GM11168 (cell line): ENCODE results near the gene EXOC4.

Experiments
- in situ Hi-C: fragments of 300-500 bp; cut with MboI; formaldehyde crosslinking; loops from one replicate; pipeline ENCODE4 v1.12.0; 2022; ENCODE audit warnings: low sequenced_read_pairs; ENCODE audit not compliant: unreplicated experiment

EXOC4 gene

DNA sequence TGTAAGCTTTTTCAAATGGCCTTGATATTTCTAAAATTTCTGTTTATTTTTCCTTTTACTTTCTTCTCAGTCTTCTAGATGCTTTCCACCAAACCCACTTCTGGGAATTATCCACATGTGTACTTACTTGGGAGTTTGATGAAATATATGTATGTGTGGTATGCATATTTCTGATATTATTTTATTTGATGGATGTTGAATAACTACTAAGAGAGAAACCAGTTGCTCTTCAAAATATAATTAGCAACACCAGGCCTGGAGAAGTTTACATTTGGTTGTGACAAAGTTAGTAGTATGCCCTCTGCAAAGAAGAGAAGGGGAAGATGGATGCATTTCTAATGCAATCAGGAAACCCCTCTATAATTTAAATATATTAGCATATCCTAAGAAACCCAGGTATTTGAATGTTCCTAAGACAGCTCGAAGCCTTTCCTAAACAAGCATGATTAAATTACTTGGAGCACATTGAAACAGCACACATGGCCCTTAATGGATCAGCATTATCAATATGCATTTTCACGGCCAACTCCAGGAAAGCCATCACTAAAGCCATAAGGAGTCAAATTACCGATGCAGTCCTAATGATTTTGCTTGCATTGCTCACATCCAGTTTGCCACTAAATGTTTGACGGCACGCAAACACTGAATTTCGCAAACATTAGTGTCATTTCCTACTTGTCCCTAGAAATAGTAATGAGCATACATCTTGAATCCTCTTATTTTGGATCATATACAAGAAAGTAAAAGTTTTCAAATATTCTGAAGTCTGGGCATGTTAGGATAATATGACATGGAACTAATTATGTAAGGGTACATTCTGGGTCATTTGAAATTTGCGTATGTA lies 393.8 kb downstream of the EXOC4 start:
- in situ Hi-C loops, result no loop called here

DNA sequence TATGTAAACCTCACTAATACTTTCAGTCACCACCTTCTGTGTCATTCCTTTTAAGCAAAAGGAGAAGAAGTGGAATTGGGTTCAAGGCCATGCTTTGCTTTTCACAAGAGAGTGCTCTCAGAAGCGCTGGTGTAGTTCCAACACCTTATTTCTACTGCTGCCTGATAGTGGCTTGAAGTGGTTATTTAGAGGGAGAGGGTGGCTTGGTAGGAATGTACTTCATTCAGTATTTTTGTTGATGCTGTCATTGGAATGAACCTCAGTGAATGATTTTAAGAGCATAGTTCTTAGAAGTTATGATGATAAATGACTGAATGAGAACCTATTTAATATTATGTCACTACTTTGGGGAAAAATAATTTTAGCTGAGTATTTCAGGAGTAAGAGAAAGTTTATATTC lies 396.7 kb downstream of the EXOC4 start:
- in situ Hi-C loops, result no loop called here

DNA sequence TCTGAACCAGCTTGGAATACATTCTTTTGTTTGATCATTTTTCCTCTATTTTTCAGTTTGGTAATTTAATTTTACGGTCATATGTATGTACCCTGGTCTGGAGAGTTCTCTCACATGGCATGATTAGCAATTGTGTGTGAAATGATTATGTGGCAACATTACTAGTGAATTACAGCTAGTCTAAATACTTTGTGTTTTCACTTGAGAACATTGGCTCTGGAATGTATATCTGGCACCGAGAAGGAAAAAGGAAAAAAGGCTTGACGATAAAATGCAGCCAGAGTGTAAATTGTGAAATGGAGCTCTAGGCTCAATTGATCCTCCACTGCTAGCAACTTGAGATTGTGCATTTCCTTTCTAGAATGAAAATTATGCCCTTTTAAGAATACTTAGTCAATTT lies 397.2 kb downstream of the EXOC4 start:
- in situ Hi-C loops, result no loop called here

DNA sequence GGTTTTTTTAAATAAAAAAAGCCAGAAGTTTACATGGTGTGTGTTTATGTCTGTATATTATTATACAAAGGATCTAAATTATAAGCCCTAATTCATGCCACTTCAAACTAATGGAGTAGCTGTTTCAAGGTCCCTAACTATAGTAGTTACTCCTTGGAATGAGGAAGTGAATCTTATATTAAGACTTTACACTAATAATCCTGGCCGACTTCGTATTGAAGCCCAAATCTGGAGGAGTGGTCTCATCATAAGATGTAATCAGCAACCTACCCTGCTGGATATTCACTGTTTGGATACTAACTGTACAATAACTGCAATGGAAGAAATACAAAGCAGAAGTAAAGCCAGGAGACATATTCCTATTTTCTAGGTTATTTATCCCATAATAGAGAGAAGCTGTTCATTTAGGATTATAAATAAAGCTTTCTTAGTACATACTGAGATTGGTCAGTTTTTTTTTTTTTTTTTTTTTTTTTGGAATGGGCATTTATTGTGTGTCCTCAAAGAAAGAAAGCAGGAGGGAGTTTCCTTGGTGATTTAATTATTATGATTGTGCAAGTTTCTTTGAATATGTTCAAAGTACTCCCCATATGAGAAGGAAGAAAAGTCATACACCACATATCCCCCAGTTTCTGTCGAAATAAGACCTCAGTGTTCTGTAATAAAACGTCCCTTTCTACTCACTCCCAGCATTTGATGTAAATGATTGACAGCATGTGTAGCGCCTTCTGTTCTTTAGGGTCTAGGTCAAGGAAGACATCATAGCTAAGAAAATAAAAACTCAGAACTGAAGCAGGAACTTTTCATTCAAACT lies 397.8 kb downstream of the EXOC4 start:
- in situ Hi-C loops, result no loop called here

DNA sequence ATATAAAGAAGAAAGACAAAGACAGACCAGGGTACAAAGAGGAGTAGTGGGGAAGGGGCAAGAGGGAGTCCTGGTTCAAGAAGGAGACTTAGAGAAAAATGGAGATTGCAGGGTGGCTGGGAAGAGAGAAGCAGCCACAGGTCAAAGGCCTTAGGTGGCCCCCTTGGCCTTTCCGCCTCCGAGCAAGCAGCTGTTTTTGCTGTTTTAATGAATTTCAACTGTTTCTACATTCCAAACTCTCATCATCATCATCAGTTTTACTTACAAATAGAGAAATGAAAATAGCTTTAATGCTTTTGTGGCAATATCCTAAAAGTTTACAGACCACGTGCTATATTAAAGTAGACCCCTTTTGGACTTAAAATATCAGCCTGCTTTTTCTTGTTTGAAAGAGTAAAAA lies 399.7 kb downstream of the EXOC4 start:
- in situ Hi-C loops, result no loop called here

DNA sequence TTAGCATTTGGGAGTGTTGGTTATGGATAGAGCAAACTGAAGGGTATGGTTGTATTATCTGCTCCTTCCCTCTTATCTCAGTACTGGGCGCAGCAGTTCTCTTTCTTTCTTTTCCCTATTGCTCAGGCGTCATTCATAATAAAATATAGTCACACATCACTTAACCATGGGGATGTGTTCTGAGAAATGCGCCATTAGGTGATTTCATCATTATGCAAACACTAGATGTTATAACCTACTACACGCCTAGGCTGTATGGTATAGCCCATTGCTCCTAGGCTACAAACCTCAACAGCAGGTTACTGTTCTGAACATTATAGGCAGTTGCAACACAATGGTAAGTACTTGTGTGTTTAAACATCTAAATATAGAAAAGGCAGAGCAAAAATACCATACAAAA lies 401.7 kb downstream of the EXOC4 start:
- in situ Hi-C loops, result no loop called here

DNA sequence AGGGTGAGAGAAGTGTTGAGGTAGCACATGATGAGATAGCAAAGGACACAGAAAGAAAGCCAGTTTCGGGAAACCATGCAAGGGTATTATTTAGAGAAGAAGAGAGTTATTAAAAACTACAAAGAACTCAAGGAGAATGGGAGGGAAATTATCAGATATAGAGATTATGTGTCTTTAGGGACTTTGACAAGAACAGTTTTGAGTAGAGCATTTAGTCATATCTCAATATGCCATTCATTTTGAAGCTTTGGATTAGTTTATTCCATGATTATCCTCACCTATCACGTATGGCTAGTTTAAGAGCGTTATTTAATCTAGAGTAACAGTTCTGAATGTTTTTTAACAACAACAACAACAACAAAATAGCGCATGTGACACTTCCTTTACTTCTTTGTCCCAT lies 409.4 kb downstream of the EXOC4 start:
- in situ Hi-C loops, result no loop called here

DNA sequence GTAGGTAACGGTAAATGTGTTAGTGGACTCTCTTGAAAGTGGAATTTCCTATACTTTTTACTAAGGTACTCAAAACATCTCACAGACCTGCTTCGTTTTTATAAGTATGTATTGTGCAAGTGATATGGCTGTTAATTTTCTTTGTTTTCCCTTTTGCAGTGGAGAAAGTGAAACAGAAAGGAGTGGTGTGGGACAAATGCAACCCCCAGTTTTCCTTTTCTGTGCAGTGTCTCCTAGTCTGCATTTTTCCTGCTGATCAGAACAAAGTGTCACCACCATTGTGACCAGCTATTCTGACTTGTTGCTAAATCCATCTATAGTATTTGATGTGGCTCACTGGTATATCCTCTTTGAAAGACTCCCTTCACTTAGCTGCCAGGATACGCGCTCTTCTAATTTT lies 410.0 kb downstream of the EXOC4 start:
- in situ Hi-C loops, result no loop called here

DNA sequence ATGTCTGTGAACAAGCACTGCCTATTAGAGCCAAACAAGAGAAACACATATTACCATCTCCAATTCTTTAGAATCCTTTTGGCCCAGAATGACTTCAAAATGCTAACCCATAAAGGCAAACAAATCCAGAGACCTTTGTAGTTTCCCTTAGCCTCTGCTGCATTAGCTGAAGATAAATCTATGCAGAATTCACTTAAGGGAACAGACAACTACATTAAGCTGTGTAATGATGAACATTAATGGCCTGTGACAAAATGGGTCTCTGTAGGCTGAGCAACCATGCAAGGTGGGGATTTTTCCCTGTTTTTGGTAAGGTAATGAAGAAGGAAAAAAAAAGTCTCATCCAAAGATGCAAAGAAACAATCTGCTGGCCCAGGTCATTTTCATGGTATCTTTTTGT lies 411.6 kb downstream of the EXOC4 start:
- in situ Hi-C loops, result no loop called here

DNA sequence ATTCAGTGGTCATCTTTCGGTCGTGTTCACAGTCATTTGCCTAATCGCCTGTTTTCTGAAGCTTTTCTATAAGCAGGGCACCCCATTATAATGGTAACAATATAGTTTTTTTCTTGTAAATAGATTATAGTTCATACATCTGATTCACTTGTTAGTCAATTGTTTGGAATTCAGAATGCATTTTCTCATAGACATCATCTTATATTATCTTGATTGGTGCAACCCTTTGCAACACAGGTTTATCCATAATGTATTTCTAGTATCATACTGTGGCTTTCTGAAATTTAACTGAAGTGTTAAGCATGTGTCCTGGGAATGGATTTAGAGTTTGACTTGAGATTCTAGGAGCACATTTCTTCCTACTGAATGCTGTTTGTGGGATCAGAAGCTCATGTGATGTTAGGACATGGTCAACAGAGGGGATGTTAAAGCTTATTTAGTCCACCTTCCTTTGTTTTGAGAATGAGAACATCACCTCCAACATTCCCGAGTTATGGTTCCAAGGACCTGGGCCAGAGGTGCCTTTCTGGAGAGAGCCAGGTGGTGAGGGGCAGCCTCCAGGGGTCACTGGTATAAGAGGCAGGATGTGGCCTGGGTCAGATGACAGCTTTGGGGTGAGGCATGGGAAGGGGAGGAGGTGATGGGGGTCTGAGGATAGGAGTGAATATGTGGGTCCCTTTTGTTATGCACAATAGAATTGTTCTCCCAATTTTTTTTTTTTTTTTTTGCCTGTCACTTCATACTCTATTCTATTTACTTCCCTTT lies 415.6 kb downstream of the EXOC4 start:
- in situ Hi-C loops, result no loop called here

DNA sequence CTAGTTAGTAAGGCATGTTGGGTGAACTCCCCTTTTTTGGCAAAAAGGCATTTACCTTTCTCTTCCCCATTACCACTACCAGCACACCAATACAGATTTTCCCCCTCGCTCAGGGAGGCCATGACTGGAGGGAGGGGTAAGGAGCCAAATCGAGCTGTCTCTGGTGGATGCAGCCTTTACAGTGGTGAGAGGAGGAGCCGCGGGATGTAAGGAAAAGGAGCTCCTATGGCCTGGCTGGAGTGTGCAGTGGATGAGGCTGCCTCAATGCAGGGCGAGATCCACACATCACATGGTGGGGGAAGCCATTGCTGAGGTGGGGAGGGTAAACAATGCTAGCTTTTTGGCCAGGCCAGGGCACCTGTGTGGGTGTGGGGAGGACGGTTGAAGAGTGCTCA lies 416.2 kb downstream of the EXOC4 start:
- in situ Hi-C loops, result no loop called here

DNA sequence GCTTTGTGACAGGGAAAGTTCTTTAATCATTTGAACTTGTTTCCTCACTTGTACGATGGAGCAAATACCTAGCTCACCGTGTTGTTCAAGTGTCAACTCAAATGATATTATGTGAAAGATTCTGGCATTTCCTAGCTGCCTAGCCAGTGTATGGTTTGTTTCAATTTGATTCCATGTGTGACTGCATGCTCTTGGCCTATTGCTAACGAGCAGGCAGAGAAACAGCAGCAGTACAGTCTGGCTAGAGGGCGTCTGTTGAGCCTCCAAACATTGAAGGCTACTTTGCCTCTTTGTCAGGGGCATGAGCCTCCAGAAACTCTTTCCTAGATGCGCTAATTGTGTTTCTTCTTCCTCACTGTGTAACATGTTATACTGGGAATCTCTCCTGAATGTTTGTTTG lies 417.4 kb downstream of the EXOC4 start:
- in situ Hi-C loops, result no loop called here

DNA sequence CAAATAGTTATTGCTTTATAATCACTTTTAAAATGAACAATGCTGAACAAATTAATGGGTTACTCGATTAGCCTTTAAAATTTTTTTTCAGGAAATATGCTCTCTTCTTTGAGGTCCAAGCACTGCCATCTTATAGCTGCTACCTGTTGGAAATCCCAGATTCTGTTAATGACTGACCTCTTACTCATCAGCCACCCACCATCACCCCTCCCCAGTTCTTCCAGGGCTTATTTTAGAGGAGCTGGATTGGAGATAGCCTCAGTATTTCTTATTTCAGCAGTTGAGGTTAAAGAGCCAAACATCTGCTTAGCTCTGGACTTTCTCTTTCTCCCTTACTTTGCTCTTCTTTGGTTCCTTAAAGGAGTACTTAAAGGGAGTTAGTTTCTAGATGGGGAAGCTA lies 420.0 kb downstream of the EXOC4 start:
- in situ Hi-C loops, result no loop called here

DNA sequence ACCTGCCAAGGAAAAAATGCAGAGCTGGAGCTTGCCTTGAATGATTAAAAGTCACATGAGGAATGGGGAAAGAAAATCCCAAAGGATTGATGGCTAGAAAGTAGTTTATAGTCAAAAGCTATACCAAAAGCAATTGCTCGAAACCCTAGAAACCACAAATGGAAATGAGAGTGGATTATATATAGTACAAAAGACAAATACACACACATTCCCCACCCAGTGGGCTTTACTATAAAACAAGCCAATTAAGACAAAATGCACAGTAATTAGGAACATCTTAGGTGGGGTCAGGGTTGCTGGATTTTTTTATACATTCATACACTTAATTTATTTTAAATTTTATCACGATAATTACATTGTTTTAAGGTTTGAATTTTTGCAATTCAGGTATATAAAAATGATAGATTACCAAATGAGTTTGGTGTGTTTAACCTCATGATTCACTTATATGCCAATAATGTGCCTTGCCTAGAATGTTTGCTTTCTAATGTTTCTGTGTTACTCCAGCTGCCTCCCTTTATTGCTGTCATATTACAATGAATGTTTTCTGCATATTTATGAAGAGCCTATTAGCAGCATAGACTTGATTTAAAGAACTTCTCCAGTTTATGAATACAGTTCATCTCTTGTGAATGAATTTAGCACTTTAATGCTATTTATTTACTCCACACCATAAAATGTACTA lies 421.3 kb downstream of the EXOC4 start:
- in situ Hi-C loops, result no loop called here

DNA sequence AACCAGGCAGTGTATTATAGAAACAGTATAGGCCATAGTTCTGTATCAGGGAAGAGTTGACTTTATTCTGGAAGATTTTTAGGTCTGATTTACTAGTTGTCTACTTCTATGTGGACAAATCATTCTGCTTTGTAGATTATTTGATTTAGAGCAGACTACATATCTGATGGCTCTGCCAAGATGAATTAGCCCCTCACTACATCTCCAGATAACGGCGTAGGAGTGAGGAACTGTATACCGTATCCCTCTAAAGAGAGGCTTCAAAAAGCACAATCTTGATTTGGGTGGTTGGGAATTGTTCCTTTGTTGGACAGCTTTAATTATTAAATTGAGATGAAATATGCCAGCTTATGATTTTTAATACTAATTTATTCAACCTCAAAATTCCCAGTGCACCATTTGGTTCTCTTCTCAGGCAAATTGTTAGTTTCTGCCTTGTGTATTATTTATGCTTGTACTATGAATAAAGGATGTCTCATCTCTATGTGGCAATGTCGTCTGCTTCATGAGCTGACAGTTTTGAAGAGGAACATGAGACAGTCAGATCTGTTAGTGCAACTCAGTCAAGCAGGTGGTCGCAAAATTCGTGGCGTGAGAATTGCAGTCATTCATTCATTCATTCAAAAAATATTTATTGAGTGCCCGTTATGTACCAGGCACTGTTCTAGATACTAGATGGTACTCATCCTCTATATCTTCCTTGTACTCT lies 422.8 kb downstream of the EXOC4 start:
- in situ Hi-C loops, result no loop called here

DNA sequence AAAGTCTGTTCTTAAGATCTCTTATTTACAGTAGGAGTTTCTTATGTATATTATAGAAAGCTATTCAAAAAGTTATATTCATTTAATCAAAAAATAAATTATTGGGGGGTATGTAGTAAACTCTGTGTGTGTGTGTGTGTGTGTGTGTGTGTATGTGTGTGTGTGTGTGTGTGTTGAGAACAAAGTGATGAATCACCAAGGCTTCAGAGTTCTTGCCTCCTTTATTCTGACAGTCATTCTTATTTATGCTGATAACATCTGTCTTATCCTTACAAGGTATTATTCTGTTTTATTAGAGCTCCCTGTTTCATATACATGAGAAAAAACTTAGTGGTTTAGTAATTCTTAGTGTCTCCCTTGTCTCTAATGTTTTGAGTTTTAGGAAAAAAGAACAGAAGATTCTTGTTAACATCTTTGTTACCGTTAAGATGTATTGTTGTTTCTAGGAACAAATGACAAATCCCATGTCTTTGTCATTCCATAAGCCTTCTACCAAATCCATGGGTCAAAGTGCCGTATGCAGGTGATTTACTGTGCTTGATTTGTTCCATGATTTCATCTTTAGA lies 424.0 kb downstream of the EXOC4 start:
- in situ Hi-C loops, result no loop called here

DNA sequence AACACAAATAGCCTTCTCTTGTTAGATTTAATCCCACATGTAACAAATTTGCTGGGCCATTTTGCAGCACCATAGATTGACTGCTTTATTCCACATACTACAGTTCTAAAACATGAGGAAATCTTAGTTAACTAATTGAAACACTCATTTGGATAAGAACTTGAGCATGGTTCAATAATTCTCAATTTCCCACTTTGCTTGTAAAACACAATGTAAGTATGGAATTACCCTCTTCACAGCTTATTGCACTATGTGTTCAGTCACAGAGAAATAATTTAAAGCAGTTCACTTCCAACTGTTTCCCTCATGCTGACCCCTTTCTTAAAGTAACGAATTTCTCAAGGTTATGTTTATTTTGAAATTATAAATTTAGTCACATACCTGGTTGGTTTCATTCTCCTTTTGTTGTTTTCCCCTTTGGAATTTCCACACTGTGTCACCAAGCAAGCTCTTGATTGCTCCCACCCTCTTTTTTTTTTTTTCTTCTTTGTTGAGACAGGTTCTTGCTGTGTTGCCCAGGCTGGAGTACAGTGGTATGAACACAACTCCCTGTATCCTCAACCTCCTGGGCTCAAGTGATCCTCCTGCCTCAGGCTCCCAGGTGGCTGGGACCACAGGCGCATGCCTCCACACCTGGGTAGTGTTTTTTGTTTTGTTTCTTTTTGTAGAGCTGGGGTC lies 425.4 kb downstream of the EXOC4 start:
- in situ Hi-C loops, result no loop called here

DNA sequence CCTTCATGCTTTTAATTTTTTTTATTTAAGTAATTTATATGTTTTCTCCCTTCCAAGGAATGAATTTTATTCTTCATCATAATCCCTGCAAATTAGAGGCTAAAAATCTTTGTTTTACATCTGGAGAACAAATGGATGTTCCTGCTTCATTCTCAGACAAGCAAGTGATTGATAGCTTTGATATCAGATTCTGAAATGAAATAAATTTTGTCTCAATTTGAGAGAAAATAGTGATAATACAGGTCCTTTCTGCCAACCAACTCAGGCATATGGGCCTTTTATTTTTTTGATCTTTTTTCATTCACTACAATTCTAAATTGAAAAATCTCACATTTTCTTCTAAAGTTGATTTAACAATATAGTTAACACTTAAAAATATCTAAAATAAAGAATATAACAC lies 427.1 kb downstream of the EXOC4 start:
- in situ Hi-C loops, result no loop called here

DNA sequence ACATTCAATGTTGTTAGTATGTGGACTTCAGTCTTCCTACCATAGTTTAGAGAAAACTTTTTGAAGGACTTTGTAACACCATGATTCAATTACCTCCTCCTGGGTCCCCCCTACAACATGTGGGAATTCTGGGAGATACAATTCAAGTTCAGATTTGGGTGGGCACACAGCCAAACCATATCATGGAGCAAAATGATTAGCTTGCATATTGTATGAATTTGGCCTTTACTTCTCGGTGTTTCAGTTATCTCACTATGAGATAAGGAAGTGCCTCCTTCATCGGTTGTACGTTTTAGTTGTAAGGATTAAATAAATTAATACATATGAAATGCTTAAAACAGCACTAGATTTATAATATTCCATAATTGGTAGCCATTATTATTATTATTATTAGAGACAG lies 428.7 kb downstream of the EXOC4 start:
- in situ Hi-C loops, result no loop called here
